CD4-positive, alpha-beta T cell treated with Interleukin-17A for 1 hour (primary cell): ENCODE results near the gene CSNK1G1.
"Not testable (repeated sequence)": the region's sequence is repeated elsewhere in the genome, so short reads cannot be mapped to it uniquely, and the experiment has no call there.

Experiments
- DNase-seq: peaks from one replicate; pipeline ENCODE4 v3.0.0-alpha.2; 2020

CSNK1G1 gene

DNA sequence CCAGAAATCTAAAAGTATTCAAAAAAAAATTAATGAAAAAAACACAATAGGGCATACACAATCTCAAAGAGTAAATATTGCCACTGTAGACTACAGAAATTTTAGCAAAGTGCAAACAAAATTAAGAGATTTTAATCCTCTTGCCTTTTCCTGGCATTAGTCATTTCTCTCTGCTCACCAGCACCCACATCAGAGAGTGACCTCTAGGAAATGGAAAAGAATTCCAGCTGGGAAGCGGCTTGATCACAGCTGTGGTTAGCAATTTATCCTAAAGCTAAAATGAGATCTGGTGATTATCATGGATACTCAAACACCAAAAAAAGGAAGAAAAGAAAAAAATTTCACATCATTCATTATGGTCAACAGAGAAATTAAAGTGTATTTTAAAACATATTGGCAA, 7.5 kb downstream of the CSNK1G1 start:
- no peak for DNase-seq

DNA sequence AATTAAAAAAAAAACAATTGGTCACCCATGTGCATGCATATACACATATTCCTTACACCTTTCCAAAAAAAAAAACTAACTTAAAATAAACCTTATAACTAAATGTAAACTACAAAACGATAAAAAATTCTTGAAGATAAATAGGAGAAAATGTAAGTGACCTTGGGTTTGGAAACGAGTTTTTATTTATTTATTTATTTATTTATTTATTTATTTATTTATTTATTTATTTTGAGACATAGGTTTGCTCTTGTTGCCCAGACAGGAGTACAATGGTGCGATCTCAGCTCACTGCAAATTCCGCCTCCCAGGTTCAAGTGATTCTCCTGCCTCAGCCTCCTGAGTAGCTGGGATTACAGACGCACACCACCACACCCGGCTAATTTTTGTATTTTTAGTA, 9.7 kb downstream of the CSNK1G1 start:
- not testable (repeated sequence) for DNase-seq

DNA sequence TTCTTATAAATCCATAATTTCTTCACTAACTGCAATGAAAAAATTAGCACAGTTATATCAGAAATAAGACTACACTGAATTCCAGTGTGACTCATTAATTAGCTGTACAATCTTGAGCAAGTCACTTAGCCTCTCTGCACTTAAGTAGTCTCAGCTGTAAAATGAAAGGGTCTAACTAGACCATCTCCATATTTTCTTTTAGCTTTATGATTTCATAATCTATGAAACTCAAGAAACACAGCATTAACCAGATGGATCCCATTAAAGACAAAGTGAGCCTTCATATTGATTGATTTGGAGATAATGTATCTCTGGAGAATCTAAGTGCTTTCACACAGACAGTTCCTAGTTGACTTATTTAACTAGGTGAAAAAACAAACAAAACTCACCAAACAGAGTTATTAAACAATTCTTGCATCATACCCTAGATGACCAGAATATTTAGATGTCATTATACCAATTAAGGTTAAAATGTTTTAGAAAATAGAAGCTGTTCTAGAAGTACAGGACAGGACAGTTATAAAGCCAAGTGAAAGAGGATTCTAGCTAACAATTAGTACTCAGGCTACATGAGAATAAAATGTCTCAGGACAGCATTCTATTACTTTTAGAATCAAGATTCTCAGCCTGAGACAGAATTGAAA, 11.2 kb downstream of the CSNK1G1 start:
- DNase-seq: no peak

DNA sequence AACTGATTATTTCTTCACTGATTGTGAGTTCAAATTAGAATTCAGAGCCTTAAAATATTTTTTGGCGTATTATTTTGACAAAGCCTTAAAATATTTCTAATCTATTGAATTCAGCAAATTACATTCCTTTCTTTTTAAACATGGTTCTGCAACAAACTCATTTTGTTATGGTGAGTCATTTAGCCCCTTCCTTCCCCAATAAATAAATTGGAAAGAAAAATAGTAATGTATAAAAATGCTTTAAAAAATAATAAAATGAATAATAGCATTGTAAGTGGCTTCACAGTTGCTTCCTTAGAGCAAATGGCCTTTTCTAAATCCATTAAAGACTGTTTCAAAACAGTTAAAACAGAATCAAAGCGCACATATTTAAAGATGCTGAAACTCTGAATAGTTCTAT, 12.1 kb downstream of the CSNK1G1 start:
- DNase-seq: no peak

DNA sequence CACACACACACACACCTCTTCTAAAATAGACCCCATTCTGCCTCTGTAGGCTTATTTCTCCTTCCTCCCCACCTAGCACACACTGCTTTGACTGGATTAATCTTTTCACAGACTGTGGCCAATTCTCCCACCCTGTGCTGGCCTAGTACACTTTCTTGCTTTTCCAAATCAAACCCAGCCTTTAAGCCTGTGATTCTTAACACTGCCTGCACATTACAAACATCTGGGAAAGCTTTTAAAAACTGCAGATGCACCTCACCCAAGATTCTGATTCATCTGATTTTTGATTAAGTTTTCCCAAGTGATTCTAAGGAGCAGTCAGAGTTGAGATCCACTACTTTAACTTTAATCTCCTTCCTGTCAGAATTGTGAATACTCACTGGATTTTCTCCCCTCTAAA, 12.8 kb downstream of the CSNK1G1 start:
- no peak for DNase-seq

GRCh38 chr15:64341961-64342360, 14.0 kb downstream of the CSNK1G1 start:
- DNase-seq: no peak

DNA sequence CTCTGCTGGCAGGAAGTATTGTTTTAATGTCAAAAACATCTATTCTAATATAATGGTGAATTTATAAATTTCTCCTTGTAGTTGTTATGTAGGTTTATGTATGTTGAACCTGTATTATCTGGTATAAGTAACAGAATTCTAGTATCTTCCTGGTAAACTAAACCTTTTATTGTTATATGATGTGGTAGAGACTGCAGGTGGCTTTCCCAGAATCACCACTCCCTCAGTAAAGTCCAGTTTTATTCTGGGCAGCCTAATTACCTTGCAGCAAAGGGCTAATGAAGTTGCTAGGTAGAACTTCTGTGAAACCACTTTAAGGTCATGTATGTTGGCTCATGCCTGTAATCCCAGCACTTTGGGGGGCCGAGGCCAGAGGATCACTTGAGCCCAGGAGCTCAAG, 15.6 kb downstream of the CSNK1G1 start:
- no peak for DNase-seq

GRCh38 chr15:64337761-64338160, 18.2 kb downstream of the CSNK1G1 start:
- no peak for DNase-seq

DNA sequence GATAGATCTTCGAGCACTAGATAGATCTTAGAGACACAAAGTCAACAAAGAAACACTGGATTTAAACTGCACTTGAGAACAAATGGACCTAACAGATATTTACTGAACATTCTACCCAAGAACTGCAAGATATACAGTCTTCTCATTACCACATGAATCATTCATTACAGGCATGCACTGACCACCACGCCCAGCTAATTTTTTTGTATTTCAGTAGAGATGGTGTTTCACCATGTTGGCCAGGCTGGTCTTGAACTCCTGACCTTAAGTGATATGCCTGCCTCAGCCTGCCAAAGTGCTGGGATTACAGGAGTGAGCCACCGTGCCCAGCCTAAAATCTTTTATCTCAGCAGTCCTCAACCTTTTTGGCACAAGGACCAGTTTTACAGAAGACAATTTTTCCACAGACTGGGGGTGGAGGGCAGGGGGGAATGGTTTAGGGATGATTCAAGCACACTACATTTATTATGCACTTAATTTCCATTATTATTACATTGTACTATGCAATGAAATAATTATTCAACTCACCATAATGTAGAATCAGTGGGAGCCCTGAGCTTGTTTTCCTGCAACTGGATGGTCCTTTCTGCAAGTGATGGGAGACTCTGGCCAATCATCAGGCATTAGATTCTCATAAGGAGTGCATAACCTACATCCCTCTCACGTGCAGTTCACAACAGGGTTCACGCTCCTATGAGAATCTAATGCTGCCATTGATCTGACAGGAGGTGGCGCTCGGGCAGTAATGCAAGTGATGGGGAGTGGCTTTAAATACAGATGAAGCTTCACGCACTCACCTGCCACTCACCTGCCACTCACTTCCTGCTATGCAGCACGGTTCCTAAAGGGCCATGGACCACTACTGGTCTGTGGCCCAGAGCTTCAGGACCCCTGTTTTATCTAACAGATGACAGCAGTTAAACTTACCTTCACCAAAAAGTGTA, 21.7 kb downstream of the CSNK1G1 start:
- DNase-seq: peak; percentile 61

GRCh38 chr15:64333516-64333915, 22.5 kb downstream of the CSNK1G1 start:
- DNase-seq: no peak

GRCh38 chr15:64331668-64332067, 24.3 kb downstream of the CSNK1G1 start:
- DNase-seq: not testable (repeated sequence)

DNA sequence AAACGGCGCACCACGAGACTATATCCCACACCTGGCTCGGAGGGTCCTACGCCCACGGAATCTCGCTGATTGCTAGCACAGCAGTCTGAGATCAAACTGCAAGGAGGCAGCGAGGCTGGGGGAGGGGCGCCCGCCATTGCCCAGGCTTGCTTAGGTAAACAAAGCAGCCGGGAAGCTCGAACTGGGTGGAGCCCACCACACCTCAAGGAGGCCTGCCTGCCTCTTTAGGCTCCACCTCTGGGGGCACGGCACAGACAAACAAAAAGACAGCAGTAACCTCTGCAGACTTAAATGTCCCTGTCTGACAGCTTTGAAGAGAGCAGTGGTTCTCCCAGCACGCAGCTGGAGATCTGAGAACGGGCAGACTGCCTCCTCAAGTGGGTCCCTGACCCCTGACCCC, 29.0 kb downstream of the CSNK1G1 start:
- not testable (repeated sequence) for DNase-seq

- not testable (repeated sequence) for DNase-seq
These were observed 29.5 kb downstream of the CSNK1G1 start for GRCh38 chr15:64326458-64326857.

GRCh38 chr15:64324165-64324877, 31.7 kb downstream of the CSNK1G1 start:
- DNase-seq: no peak

DNA sequence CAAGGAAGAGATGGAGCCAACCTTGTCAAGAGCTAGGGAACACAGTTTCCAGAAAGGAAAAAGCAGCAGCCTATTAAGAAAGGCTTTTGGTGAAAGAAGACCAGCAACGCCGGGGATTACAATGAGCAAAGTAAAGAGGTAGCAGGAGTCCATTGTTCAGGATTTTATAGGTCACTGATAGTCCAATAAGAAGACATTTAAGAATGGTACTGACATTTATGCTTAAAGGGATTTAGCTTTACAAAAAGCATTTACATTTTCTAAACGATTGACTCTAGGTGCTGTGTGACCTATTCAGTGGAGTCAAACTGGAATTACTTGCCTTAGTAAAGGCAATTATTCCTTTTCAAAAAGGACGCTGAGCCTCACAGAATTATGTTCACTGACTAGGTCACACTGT, 40.8 kb downstream of the CSNK1G1 start:
- DNase-seq: no peak

DNA sequence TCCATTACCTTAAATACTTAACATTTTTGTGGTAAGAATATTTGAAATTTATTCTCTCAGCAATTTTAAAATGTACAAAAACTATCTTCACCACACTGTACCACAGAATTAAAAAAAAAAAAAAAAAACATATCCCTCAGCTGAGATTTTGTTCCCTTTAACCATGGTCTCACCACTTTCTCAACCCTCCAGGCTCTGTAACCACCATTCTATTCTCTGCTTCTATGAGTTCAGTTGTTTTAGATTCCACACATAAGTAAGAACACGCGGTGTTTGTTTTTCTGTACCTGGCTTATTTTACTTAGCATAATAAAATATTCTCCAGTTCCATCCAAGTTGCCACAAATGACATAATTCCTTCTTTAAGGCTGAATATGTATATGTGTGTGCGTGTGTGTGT, 41.5 kb downstream of the CSNK1G1 start:
- no peak for DNase-seq

- no peak for DNase-seq
These were observed 44.4 kb downstream of the CSNK1G1 start for GRCh38 chr15:64311566-64311965.

GRCh38 chr15:64310036-64310435, 45.9 kb downstream of the CSNK1G1 start:
- DNase-seq: no peak

DNA sequence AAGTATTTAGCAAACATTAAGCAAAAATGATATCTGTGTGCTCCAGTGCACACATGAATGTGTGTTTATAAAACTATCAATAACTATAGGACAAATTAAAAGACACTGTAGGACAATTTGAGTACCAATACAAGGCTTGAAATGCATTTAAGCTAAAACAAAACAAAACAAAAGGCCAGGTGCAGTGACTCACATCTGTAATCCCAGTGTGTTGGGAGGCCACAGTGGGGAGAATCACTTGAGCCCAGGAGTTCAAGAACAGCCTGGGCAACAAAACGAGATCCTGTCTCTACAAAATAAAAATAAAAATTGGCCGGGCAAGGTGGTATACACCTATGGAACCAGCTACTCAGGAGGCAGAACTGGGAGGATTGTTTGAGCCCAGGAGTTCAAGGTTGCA, 50.7 kb downstream of the CSNK1G1 start:
- no peak for DNase-seq

DNA sequence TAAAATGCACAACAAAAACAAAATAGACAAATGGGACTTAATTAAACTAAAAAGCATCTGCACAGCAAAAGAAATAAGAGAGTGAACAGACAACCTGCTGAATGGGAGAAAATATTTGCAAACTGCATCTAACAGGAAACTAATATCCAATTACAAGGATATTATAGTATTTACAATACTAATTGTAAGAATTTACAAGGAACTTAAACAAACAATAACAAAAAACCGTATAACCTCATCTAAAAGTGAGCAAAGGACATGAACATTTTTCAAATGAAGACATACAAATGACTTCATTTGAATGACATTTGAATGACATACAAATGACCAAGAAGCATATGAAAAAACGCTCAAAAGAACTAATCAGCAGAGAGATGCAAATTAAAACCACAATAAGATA, 66.4 kb downstream of the CSNK1G1 start:
- DNase-seq: no peak

DNA sequence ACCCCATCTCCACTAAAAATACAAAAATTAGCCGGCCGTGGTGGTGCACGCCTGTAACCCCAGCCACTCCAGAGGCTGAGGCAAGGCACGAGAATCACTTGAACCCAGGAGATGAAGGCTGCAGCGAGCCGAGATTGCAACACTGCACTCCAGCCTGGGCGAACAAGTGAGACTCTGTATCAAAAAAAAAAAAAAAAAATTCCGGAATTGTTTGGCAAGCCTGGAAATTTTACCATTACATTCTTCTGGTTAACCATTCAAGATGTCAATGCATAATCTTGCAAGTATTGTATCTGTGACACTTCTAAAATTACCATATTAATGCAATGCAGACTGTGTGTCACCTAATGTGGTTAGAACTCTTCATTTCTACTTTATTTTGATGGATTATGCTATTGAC, 67.0 kb downstream of the CSNK1G1 start:
- DNase-seq: no peak

- DNase-seq: no peak
These were observed 67.4 kb downstream of the CSNK1G1 start for GRCh38 chr15:64288577-64288976.

GRCh38 chr15:64287953-64288352, 68.0 kb downstream of the CSNK1G1 start:
- no peak for DNase-seq

- DNase-seq: no peak
These were observed 69.5 kb downstream of the CSNK1G1 start for GRCh38 chr15:64286473-64286872.
